ENCODE data around the gene TNFRSF1A.

DNA sequence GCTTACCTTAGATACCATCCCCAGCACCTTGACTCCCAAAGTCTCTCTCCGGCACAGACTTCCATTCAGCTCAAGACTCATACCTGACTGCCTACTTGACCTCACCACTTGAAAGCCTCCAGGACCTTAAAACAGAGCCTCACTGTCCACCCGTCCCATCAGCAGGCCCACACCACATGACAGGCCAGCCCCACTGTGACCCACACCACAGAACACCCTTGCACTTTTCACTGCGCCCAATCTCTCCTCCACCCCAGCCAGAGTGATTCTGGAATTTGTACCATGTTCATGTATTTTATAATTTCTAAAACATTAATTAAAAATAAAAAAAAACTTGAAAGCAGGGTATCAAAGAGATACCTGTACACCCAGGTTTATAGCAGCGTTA is 59.4 kb downstream of the TNFRSF1A start:
- TF ChIP-seq, protein P1, sequence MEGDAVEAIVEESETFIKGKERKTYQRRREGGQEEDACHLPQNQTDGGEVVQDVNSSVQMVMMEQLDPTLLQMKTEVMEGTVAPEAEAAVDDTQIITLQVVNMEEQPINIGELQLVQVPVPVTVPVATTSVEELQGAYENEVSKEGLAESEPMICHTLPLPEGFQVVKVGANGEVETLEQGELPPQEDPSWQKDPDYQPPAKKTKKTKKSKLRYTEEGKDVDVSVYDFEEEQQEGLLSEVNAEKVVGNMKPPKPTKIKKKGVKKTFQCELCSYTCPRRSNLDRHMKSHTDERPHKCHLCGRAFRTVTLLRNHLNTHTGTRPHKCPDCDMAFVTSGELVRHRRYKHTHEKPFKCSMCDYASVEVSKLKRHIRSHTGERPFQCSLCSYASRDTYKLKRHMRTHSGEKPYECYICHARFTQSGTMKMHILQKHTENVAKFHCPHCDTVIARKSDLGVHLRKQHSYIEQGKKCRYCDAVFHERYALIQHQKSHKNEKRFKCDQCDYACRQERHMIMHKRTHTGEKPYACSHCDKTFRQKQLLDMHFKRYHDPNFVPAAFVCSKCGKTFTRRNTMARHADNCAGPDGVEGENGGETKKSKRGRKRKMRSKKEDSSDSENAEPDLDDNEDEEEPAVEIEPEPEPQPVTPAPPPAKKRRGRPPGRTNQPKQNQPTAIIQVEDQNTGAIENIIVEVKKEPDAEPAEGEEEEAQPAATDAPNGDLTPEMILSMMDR (IDR thresholded peaks at IDR 0.05; ENCODE audit: insufficient read depth, low read length), result no peak
- TF ChIP-seq, protein P2, sequence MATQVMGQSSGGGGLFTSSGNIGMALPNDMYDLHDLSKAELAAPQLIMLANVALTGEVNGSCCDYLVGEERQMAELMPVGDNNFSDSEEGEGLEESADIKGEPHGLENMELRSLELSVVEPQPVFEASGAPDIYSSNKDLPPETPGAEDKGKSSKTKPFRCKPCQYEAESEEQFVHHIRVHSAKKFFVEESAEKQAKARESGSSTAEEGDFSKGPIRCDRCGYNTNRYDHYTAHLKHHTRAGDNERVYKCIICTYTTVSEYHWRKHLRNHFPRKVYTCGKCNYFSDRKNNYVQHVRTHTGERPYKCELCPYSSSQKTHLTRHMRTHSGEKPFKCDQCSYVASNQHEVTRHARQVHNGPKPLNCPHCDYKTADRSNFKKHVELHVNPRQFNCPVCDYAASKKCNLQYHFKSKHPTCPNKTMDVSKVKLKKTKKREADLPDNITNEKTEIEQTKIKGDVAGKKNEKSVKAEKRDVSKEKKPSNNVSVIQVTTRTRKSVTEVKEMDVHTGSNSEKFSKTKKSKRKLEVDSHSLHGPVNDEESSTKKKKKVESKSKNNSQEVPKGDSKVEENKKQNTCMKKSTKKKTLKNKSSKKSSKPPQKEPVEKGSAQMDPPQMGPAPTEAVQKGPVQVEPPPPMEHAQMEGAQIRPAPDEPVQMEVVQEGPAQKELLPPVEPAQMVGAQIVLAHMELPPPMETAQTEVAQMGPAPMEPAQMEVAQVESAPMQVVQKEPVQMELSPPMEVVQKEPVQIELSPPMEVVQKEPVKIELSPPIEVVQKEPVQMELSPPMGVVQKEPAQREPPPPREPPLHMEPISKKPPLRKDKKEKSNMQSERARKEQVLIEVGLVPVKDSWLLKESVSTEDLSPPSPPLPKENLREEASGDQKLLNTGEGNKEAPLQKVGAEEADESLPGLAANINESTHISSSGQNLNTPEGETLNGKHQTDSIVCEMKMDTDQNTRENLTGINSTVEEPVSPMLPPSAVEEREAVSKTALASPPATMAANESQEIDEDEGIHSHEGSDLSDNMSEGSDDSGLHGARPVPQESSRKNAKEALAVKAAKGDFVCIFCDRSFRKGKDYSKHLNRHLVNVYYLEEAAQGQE (IDR thresholded peaks at IDR 0.05; ENCODE audit: insufficient replicate concordance, low read depth), result no peak

Measured in HL-60 (cell line).